Measurements from ENCODE around the gene MRAP2.

- TF ChIP-seq EP300 (IDR thresholded peaks at IDR 0.05), result no peak
- TF ChIP-seq CTCF (IDR thresholded peaks at IDR 0.05), result no peak
- no peak for TF ChIP-seq POLR2A (IDR thresholded peaks at IDR 0.05)
Measured at GRCh38 chr6:83985715-83986114, 47.9 kb upstream of the MRAP2 start.
